HEK293 (cell line): ENCODE data around the gene PCBP2.

ENCODE experiments used
- HOXA7 ChIP-seq: sonication (generic); formaldehyde crosslinking; IDR thresholded peaks from 2 replicates; pipeline ENCODE4 v1.8.1; 2022; ENCODE audit warnings: missing genetic modification reagents, borderline replicate concordance
- KLF16 ChIP-seq: fragments of 450-650 bp; formaldehyde crosslinking; IDR thresholded peaks from 2 replicates; pipeline ENCODE4 v1.5.1; 2017; ENCODE audit warnings: missing biosample characterization, missing genetic modification characterization
- KLF8 ChIP-seq: fragments of 450-650 bp; formaldehyde crosslinking; IDR thresholded peaks from 2 replicates; pipeline ENCODE4 v1.5.1; 2016; ENCODE audit warnings: missing biosample characterization, missing genetic modification characterization
- MZF1 ChIP-seq: fragments of 450-650 bp; formaldehyde crosslinking; IDR thresholded peaks from 2 replicates; pipeline ENCODE4 v1.5.1; 2017; ENCODE audit warnings: missing biosample characterization, missing genetic modification characterization, borderline replicate concordance
- SP2 ChIP-seq: fragments of 450-650 bp; formaldehyde crosslinking; IDR thresholded peaks from 2 replicates; pipeline ENCODE4 v1.5.1; 2016; ENCODE audit warnings: missing biosample characterization, missing genetic modification characterization
- ZBTB17 ChIP-seq: fragments of 450-650 bp; formaldehyde crosslinking; IDR thresholded peaks from 2 replicates; pipeline ENCODE4 v1.5.1; 2016; ENCODE audit warnings: missing biosample characterization, missing genetic modification characterization
- ZEB2 ChIP-seq: fragments of 450-650 bp; formaldehyde crosslinking; IDR thresholded peaks from 2 replicates; pipeline ENCODE4 v1.5.1; 2016; ENCODE audit warnings: missing biosample characterization, missing genetic modification characterization
- ZNF10 ChIP-seq: fragments of 450-650 bp; formaldehyde crosslinking; IDR thresholded peaks from 2 replicates; pipeline ENCODE4 v1.5.1; 2017; ENCODE audit warnings: missing biosample characterization, missing genetic modification characterization
- ZNF114 ChIP-seq: fragments of 450-650 bp; formaldehyde crosslinking; IDR thresholded peaks from 2 replicates; pipeline ENCODE4 v1.5.0; 2017; ENCODE audit warnings: missing biosample characterization, missing genetic modification characterization
- ZNF132 ChIP-seq: fragments of 450-650 bp; formaldehyde crosslinking; IDR thresholded peaks from 2 replicates; pipeline ENCODE4 v1.5.1; 2017; ENCODE audit warnings: missing biosample characterization, missing genetic modification characterization, borderline replicate concordance
- ZNF155 ChIP-seq: fragments of 450-650 bp; formaldehyde crosslinking; IDR thresholded peaks from 2 replicates; pipeline ENCODE4 v1.5.1; 2016; ENCODE audit warnings: missing biosample characterization, missing genetic modification characterization
- ZNF157 ChIP-seq: fragments of 450-650 bp; formaldehyde crosslinking; IDR thresholded peaks from 2 replicates; pipeline ENCODE4 v1.5.1; 2016; ENCODE audit warnings: missing biosample characterization, missing genetic modification characterization
- ZNF202 ChIP-seq: fragments of 450-650 bp; formaldehyde crosslinking; IDR thresholded peaks from 2 replicates; pipeline ENCODE4 v1.5.1; 2016; ENCODE audit warnings: missing biosample characterization, missing genetic modification characterization, borderline replicate concordance
- ZNF211 ChIP-seq: fragments of 450-650 bp; formaldehyde crosslinking; IDR thresholded peaks from 2 replicates; pipeline ENCODE4 v1.5.1; 2016; ENCODE audit warnings: low read depth, missing biosample characterization, missing genetic modification characterization
- ZNF239 ChIP-seq: fragments of 450-650 bp; formaldehyde crosslinking; IDR thresholded peaks from 2 replicates; pipeline ENCODE4 v1.5.1; 2016; ENCODE audit warnings: missing biosample characterization, missing genetic modification characterization
- ZNF324 ChIP-seq: fragments of 450-650 bp; formaldehyde crosslinking; IDR thresholded peaks from 2 replicates; pipeline ENCODE4 v1.5.1; 2016; ENCODE audit warnings: missing biosample characterization, missing genetic modification characterization
- ZNF473 ChIP-seq: fragments of 450-650 bp; formaldehyde crosslinking; IDR thresholded peaks from 2 replicates; pipeline ENCODE4 v1.5.1; 2017; ENCODE audit warnings: missing biosample characterization, missing genetic modification characterization
- ZNF530 ChIP-seq: fragments of 450-650 bp; formaldehyde crosslinking; IDR thresholded peaks from 2 replicates; pipeline ENCODE4 v1.5.1; 2016; ENCODE audit warnings: low read depth, missing biosample characterization, missing genetic modification characterization
- ZNF544 ChIP-seq: fragments of 450-650 bp; formaldehyde crosslinking; IDR thresholded peaks from 2 replicates; pipeline ENCODE4 v1.5.0; 2017; ENCODE audit warnings: missing biosample characterization, missing genetic modification characterization
- ZNF548 ChIP-seq: fragments of 450-650 bp; formaldehyde crosslinking; IDR thresholded peaks from 2 replicates; pipeline ENCODE4 v1.5.1; 2016; ENCODE audit warnings: missing biosample characterization, missing genetic modification characterization
- ZNF707 ChIP-seq: fragments of 450-650 bp; formaldehyde crosslinking; IDR thresholded peaks from 2 replicates; pipeline ENCODE4 v1.5.1; 2016; ENCODE audit warnings: missing biosample characterization, missing genetic modification characterization
- ZNF777 ChIP-seq: fragments of 450-650 bp; formaldehyde crosslinking; IDR thresholded peaks from 2 replicates; pipeline ENCODE4 v1.5.1; 2017; ENCODE audit warnings: missing biosample characterization, missing genetic modification characterization, borderline replicate concordance
- ZNF837 ChIP-seq: fragments of 450-650 bp; formaldehyde crosslinking; IDR thresholded peaks from 2 replicates; pipeline ENCODE4 v1.5.1; 2016; ENCODE audit warnings: missing biosample characterization, missing genetic modification characterization
- ZSCAN30 ChIP-seq: fragments of 450-650 bp; IDR thresholded peaks from 2 replicates; pipeline ENCODE4 v1.5.1; 2018; ENCODE audit warnings: missing biosample characterization, mild to moderate bottlenecking, missing genetic modification characterization, moderate library complexity
- TF ChIP-seq, protein P1 (sequence below): fragments of 450-650 bp; formaldehyde crosslinking; optimal IDR thresholded peaks from 2 replicates; pipeline ENCODE3; 2016; ENCODE audit warnings: missing biosample characterization, mild to moderate bottlenecking, missing genetic modification characterization
- TF ChIP-seq, protein P2 (sequence below): fragments of 450-650 bp; formaldehyde crosslinking; IDR thresholded peaks from 2 replicates; pipeline ENCODE4 v1.5.1; 2016; ENCODE audit warnings: missing biosample characterization, missing genetic modification characterization
- TF ChIP-seq, protein P3 (sequence below): fragments of 450-650 bp; IDR thresholded peaks from 2 replicates; pipeline ENCODE4 v1.5.1; 2018; ENCODE audit warnings: missing biosample characterization, missing genetic modification characterization
- TF ChIP-seq, protein P4 (sequence below): fragments of 450-650 bp; formaldehyde crosslinking; IDR thresholded peaks from 2 replicates; pipeline ENCODE4 v1.5.1; 2016; ENCODE audit warnings: missing biosample characterization, missing genetic modification characterization
- TF ChIP-seq, protein P5 (sequence below): fragments of 450-650 bp; formaldehyde crosslinking; IDR thresholded peaks from 2 replicates; pipeline ENCODE4 v1.5.1; 2016; ENCODE audit warnings: missing biosample characterization, missing genetic modification characterization
- TF ChIP-seq, protein P6 (sequence below): fragments of 450-650 bp; formaldehyde crosslinking; IDR thresholded peaks from 2 replicates; pipeline ENCODE4 v1.5.1; 2016; ENCODE audit warnings: missing biosample characterization, missing genetic modification characterization

The PCBP2 gene

DNA sequence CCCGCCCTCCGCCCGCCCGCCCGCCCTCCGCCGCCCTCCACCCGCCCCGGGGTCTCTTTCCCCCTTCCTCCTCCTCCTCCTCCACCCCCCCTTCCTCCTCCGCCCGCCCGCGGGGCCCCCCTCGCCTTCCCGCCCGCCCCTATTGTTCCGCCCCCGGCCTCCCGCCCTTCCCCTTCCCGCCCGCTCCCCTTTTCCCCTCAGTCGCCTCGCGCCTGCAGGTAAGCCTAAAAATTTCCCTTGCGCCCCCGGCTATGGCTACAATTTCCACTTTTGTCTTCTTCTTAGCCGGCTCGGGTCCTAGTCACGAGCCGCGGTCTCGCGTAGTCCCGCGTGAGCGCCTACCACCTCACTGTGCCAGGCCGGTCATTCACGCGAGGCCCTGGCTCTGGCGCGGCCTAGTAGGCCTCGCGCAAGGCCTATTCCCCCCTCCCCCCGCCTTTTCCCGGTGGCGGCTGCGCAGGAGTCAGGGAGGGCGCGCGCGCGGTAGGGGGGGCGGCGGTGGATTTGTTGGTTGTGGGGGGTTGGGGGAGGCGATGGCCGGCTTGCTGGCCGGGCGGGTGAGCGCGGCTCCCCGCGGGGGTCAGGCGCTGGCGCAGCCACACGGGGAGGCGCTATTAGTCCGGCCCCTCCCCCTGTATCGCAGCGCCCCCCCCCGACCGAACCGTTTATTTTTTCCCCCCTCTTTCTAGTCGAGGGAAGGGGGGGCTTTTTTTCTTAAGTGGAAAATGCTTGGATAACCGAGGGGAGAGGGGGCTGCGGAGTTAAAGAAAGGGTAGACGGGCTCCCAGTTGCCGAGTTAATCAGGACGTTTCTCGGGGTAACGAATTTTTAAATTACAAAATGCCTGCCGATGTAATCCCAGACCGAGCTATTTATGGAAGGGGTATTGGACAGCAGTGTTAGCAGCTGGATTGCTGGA lies 516 bp downstream of the PCBP2 start (continued):
- TF ChIP-seq KLF8 (tag by site-specific recombination) (peak; percentile 46; the same call in 1 of the 2 replicates), ZNF157 (tag by site-specific recombination) (no peak), ZNF544 (tag by site-specific recombination) (no peak), ZNF114 (tag by site-specific recombination) (no peak), ZNF10 (tag by site-specific recombination) (no peak), ZSCAN30 (peak; percentile 97), ZNF548 (tag by site-specific recombination) (no peak), MZF1 (tag by site-specific recombination) (peak; percentile 77), ZNF473 (tag by site-specific recombination) (peak; percentile 69; the same call in 1 of the 2 replicates), ZNF707 (tag by site-specific recombination) (no peak), ZNF777 (no peak), ZNF530 (tag by site-specific recombination) (no peak), KLF16 (tag by site-specific recombination) (peak; percentile 98), SP2 (tag by site-specific recombination) (peak; percentile 22), ZBTB17 (tag by site-specific recombination) (no peak), ZNF211 (no peak), ZNF837 (no peak), ZNF239 (tag by site-specific recombination) (no peak), HOXA7 (CRISPR knock-in tag) (no peak), ZNF324 (tag by site-specific recombination) (peak; percentile 92), ZNF202 (tag by site-specific recombination) (no peak), ZNF155 (tag by site-specific recombination) (no peak), ZNF132 (tag by site-specific recombination) (no peak), ZEB2 (tag by site-specific recombination) (peak; percentile 43)
- TF ChIP-seq, protein P1, sequence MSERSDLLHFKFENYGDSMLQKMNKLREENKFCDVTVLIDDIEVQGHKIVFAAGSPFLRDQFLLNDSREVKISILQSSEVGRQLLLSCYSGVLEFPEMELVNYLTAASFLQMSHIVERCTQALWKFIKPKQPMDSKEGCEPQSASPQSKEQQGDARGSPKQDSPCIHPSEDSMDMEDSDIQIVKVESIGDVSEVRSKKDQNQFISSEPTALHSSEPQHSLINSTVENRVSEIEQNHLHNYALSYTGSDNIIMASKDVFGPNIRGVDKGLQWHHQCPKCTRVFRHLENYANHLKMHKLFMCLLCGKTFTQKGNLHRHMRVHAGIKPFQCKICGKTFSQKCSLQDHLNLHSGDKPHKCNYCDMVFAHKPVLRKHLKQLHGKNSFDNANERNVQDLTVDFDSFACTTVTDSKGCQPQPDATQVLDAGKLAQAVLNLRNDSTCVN (tag by site-specific recombination): peak; percentile 94
- TF ChIP-seq, protein P2, sequence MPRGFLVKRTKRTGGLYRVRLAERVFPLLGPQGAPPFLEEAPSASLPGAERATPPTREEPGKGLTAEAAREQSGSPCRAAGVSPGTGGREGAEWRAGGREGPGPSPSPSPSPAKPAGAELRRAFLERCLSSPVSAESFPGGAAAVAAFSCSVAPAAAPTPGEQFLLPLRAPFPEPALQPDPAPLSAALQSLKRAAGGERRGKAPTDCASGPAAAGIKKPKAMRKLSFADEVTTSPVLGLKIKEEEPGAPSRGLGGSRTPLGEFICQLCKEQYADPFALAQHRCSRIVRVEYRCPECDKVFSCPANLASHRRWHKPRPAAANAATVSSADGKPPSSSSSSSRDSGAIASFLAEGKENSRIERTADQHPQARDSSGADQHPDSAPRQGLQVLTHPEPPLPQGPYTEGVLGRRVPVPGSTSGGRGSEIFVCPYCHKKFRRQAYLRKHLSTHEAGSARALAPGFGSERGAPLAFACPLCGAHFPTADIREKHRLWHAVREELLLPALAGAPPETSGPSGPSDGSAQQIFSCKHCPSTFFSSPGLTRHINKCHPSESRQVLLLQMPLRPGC (tag by site-specific recombination): peak; percentile 33; the same call in 1 of the 2 replicates
- TF ChIP-seq, protein P3, sequence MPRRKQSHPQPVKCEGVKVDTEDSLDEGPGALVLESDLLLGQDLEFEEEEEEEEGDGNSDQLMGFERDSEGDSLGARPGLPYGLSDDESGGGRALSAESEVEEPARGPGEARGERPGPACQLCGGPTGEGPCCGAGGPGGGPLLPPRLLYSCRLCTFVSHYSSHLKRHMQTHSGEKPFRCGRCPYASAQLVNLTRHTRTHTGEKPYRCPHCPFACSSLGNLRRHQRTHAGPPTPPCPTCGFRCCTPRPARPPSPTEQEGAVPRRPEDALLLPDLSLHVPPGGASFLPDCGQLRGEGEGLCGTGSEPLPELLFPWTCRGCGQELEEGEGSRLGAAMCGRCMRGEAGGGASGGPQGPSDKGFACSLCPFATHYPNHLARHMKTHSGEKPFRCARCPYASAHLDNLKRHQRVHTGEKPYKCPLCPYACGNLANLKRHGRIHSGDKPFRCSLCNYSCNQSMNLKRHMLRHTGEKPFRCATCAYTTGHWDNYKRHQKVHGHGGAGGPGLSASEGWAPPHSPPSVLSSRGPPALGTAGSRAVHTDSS: peak; percentile 24; the same call in 1 of the 2 replicates
- TF ChIP-seq, protein P4, sequence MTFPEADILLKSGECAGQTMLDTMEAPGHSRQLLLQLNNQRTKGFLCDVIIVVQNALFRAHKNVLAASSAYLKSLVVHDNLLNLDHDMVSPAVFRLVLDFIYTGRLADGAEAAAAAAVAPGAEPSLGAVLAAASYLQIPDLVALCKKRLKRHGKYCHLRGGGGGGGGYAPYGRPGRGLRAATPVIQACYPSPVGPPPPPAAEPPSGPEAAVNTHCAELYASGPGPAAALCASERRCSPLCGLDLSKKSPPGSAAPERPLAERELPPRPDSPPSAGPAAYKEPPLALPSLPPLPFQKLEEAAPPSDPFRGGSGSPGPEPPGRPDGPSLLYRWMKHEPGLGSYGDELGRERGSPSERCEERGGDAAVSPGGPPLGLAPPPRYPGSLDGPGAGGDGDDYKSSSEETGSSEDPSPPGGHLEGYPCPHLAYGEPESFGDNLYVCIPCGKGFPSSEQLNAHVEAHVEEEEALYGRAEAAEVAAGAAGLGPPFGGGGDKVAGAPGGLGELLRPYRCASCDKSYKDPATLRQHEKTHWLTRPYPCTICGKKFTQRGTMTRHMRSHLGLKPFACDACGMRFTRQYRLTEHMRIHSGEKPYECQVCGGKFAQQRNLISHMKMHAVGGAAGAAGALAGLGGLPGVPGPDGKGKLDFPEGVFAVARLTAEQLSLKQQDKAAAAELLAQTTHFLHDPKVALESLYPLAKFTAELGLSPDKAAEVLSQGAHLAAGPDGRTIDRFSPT: peak; percentile 65; the same call in 1 of the 2 replicates
- TF ChIP-seq, protein P5, sequence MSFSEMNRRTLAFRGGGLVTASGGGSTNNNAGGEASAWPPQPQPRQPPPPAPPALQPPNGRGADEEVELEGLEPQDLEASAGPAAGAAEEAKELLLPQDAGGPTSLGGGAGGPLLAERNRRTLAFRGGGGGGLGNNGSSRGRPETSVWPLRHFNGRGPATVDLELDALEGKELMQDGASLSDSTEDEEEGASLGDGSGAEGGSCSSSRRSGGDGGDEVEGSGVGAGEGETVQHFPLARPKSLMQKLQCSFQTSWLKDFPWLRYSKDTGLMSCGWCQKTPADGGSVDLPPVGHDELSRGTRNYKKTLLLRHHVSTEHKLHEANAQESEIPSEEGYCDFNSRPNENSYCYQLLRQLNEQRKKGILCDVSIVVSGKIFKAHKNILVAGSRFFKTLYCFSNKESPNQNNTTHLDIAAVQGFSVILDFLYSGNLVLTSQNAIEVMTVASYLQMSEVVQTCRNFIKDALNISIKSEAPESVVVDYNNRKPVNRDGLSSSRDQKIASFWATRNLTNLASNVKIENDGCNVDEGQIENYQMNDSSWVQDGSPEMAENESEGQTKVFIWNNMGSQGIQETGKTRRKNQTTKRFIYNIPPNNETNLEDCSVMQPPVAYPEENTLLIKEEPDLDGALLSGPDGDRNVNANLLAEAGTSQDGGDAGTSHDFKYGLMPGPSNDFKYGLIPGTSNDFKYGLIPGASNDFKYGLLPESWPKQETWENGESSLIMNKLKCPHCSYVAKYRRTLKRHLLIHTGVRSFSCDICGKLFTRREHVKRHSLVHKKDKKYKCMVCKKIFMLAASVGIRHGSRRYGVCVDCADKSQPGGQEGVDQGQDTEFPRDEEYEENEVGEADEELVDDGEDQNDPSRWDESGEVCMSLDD (tag by site-specific recombination): peak; percentile 83
- TF ChIP-seq, protein P6, sequence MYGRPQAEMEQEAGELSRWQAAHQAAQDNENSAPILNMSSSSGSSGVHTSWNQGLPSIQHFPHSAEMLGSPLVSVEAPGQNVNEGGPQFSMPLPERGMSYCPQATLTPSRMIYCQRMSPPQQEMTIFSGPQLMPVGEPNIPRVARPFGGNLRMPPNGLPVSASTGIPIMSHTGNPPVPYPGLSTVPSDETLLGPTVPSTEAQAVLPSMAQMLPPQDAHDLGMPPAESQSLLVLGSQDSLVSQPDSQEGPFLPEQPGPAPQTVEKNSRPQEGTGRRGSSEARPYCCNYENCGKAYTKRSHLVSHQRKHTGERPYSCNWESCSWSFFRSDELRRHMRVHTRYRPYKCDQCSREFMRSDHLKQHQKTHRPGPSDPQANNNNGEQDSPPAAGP (tag by site-specific recombination): peak; percentile 96
